GM23248 (cell line): ENCODE measurements around the gene KRTAP10-3. TPM values are rescaled to one million over a fixed set of nuclear protein-coding genes. Genes with fewer than 3 reads are reported as not detected.

Experiments
- DNase-seq: peaks from one replicate; pipeline ENCODE4 v3.0.0-alpha.2; 2015
- H2AFZ ChIP-seq: fragments of 200-600 bp; sonication (generic); 2 replicates; pipeline ENCODE4 v1.6.1; 2016; ENCODE audit warnings: antibody characterized with exemption
- H3F3A ChIP-seq: fragments of 200-600 bp; sonication (generic); 2 replicates; pipeline ENCODE4 v1.6.1; 2016; ENCODE audit warnings: mild to moderate bottlenecking, antibody characterized with exemption, mixed run types; ENCODE audit not compliant: insufficient read depth
- H3K27ac ChIP-seq: fragments of 200-600 bp; sonication (generic); 2 replicates; pipeline ENCODE4 v1.5.1; 2016; ENCODE audit warnings: mild to moderate bottlenecking
- H3K27me3 ChIP-seq: fragments of 200-600 bp; sonication (generic); replicated peaks from 2 replicates; pipeline ENCODE4 v1.6.1; 2016; ENCODE audit warnings: mild to moderate bottlenecking; ENCODE audit not compliant: insufficient read depth
- H3K36me3 ChIP-seq: fragments of 200-600 bp; sonication (generic); 2 replicates; pipeline ENCODE4 v1.6.1; 2016; ENCODE audit warnings: low read depth, mild to moderate bottlenecking
- H3K4me1 ChIP-seq: fragments of 200-600 bp; sonication (generic); 2 replicates; pipeline ENCODE4 v1.6.1; 2016; ENCODE audit warnings: mild to moderate bottlenecking; ENCODE audit not compliant: insufficient read depth
- H3K4me2 ChIP-seq: fragments of 200-600 bp; sonication (generic); one replicate; pipeline ENCODE4 v1.6.1; 2016; ENCODE audit warnings: mild to moderate bottlenecking; ENCODE audit not compliant: unreplicated experiment
- H3K4me3 ChIP-seq: fragments of 200-600 bp; sonication (generic); 2 replicates; pipeline ENCODE4 v1.5.1; 2016; ENCODE audit warnings: mild to moderate bottlenecking
- H3K79me2 ChIP-seq: fragments of 200-600 bp; sonication (generic); 2 replicates; pipeline ENCODE4 v1.6.1; 2016; ENCODE audit warnings: mild to moderate bottlenecking; ENCODE audit not compliant: insufficient read depth
- H3K9ac ChIP-seq: fragments of 200-600 bp; sonication (generic); 2 replicates; pipeline ENCODE4 v1.6.1; 2016; ENCODE audit warnings: mild to moderate bottlenecking
- H3K9me2 ChIP-seq: fragments of 200-600 bp; sonication (generic); 2 replicates; pipeline ENCODE4 v1.6.1; 2016; ENCODE audit warnings: mixed run types, mild to moderate bottlenecking, moderate library complexity; ENCODE audit not compliant: insufficient read depth
- H3K9me3 ChIP-seq: fragments of 200-600 bp; sonication (generic); one replicate; pipeline ENCODE4 v1.6.1; 2017; ENCODE audit warnings: low read depth
- H4K20me1 ChIP-seq: fragments of 200-600 bp; sonication (generic); 2 replicates; pipeline ENCODE4 v1.6.0; 2016; ENCODE audit not compliant: insufficient read depth
- EZH2 ChIP-seq: fragments of 200-600 bp; sonication (generic); IDR thresholded peaks from 2 replicates; pipeline ENCODE4 v1.6.1; 2018; ENCODE audit warnings: antibody characterized with exemption, mild to moderate bottlenecking; ENCODE audit not compliant: insufficient read depth, poor library complexity, severe bottlenecking
- EZH2phosphoT487 ChIP-seq: fragments of 200-600 bp; sonication (generic); IDR thresholded peaks from 2 replicates; pipeline ENCODE4 v1.6.1; 2018; ENCODE audit warnings: antibody characterized with exemption, moderate library complexity, mild to moderate bottlenecking, low read depth; ENCODE audit not compliant: insufficient read depth
- WGBS, 2 experiments: methylation state at CpG; one replicate each; pipeline ENCODE4 v1.1.6; 2015 to 2017; ENCODE audit warnings: low lambda C conversion rate in 2 of 2, low coverage in 1 of 2; ENCODE audit errors: missing lambda C conversion rate in 2 of 2; 5-methylcytosine and 5-hydroxymethylcytosine counted together
- in situ Hi-C: fragments of 300-500 bp; cut with MboI; formaldehyde crosslinking; loops from 2 replicates; pipeline ENCODE4 v1.15.0; 2020
- polyA plus RNA-seq: library from polyadenylated mRNA; unstranded; fragments of >200 nt; fragmentation: Nextera tagmentation; extraction: Ambion mirVana; gene quantifications from 2 replicates; pipeline ENCODE4 v1.2.1, GENCODE V29; 2016
- total RNA-seq: library from RNA; depleted of rRNA; stranded (reverse); fragments of >200 nt; shearing (Covaris generic); gene quantifications from 2 replicates; pipeline ENCODE4 v1.2.3, GENCODE V29; 2014

The KRTAP10-3 gene
- total and polyA plus RNA-seq, 2 experiments from 2014 or later = not detected

DNA sequence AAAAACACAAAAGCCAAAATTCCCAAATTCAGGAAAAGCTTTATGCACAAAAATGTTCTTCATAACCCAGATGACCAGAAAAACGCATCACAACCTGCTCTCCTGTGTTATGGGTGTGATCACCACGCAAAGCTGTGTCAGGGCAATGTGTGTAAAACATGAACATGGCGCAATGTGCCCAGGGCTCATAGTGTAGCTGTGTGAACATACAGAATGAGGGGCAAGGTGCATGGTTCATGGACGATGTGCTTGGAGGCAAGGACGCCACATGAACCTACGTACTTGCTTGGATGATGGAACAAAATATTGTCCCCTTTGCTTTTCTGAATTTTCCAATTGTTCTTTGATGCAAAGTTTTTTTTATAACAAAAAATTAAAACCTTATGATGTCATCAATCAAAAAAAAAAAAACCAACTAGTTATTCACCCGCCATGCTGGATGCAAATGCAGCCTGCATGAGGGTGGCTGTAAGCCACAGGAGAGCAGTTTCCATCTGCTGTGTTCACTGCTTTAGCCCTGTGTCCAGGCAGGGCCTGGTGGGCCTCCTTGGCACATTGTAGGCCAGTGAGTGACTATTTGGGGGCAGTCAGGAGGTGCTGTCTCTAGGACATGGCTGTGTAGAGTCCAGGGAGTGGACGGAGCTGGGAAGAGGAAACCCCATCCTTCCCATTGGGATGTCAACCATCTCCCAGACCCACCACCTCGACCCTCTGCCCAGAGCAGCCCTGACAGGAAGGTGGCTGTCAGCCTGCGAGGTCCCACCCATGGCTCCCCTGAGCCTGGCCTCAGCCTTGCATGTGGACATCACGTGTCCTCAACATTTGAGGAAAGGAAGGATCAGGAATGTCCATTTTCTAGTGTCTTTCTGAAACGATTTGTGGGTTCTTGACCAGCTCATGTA, 32.2 kb downstream of the KRTAP10-3 start:
- no peak overlapping the region for H3K9ac ChIP-seq
- no peaks in the 10 kb centered on the region for H3K9me2 ChIP-seq
- H3K79me2 ChIP-seq = no peaks in the 10 kb centered on the region
- WGBS, 2 experiments = 47 to 50% methylated on average over 12 of the region's 12 CpGs
- no peak overlapping the region for H3K4me3 ChIP-seq
- H3K27me3 ChIP-seq = no peaks in the 10 kb centered on the region
- no peak for TF ChIP-seq EZH2
- no peak for TF ChIP-seq EZH2phosphoT487
- no peaks in the 10 kb centered on the region for H3K9me3 ChIP-seq
- no peaks in the 10 kb centered on the region for H3K36me3 ChIP-seq
- in situ Hi-C loops = no loop called here
- H3K4me2 ChIP-seq = no peak overlapping the region
- H2AFZ ChIP-seq = no peak overlapping the region
- no peaks in the 10 kb centered on the region for H3F3A ChIP-seq
- H4K20me1 ChIP-seq = no peaks in the 10 kb centered on the region
- DNase-seq = no peak
- H3K27ac ChIP-seq = no peak overlapping the region
- H3K4me1 ChIP-seq = no peaks in the 10 kb centered on the region

DNA sequence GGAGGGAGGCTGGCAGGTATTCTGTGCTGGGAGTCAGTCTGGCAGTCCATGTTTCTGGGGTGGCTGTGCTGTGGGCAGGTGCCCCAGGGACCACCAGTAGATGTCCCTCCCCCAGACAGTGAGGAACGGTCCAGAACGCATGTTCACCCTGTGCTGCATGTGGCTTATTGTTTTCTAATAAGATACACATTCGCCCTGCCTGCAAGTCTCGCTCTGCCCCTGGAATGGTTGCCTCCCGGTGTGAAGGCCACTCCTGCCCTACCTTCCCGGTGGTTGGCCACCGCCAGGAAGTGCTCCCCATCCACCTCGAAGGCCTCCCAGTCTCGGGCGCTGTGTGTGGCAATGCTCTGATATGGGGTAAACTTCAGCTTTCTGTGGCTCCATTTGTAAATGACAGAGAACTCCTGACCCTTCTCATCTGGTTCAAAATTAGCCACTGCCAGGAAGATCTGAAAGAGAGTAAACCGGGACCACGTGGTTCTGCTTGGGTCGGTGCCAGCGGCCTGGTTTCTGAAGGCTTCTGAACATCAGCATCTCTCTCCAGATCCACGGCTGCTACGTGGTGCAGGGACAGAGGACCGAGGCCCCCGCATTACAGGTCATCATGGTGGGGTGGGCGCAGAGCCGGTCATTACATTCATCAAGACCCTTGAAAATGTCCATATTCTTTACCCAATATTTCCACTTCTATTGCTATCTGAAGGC, 33.1 kb downstream of the KRTAP10-3 start:
- Histone ChIP-seq H4K20me1 (no peaks in the 10 kb centered on the region), H3K4me1 (no peaks in the 10 kb centered on the region), H2AFZ (no peak overlapping the region), H3K9me3 (no peaks in the 10 kb centered on the region), H3K4me3 (no peak overlapping the region), H3K36me3 (no peaks in the 10 kb centered on the region), H3K27me3 (no peaks in the 10 kb centered on the region), H3K9ac (no peak overlapping the region), H3F3A (no peaks in the 10 kb centered on the region), H3K9me2 (no peaks in the 10 kb centered on the region), H3K27ac (no peak overlapping the region), H3K79me2 (no peaks in the 10 kb centered on the region), H3K4me2 (no peak overlapping the region)
- TF ChIP-seq EZH2phosphoT487 (no peak), EZH2 (no peak)
- DNase-seq = no peak
- WGBS, 2 experiments = 57 to 60% methylated on average over 19 to 20 of the region's 20 CpGs
- in situ Hi-C loops = no loop called here

DNA sequence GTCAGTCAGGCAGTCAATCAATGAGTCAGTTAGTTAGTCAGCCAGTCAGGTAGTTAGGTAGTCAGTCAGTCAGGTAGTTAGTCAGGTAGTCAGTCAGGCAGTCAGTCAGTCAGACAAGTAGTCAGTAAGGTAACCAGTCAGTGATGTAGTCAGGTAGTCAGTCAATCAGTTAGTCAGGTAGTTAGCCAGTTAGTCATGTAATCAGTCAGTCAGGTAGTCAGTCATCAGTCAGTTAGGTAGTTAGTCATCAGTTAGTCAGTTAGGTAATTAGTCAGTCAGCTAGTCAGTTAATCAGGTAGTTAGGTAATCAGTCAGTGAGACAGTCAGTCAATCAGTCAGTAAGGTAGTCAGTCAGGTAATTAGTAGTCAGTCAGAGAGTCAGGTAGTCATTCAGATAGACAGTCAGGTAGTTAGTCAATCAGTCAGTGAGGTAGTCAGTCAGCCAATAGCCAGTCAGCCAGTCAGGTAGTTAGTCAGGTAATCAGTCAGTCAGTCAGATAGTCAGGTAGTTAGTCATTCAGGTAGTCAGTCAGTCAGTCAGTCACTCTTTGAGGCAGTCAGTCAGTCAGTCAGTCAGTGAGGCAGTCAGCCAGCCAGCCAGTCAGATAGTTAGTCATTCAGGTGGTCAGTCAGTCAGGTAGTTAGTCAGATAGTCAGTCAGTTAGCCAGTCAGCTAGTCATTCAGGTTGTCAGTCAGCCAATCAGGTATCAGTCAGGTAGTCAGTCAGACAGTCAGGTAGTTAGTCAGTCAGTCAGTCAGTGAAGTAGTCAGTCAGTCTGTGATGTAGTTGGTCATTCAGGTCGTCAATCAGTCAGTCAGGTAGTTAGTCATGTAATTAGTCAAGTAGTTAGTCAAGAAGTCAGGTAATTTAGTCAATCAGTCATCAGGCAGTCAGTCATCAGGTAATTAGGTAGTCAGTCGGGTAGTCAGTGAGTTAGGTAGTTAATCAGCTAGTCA, 33.9 kb downstream of the KRTAP10-3 start:
- Histone ChIP-seq H3K4me2 (no peak overlapping the region), H3K36me3 (no peaks in the 10 kb centered on the region), H3K4me1 (no peaks in the 10 kb centered on the region), H3K9me3 (no peaks in the 10 kb centered on the region), H3K9ac (no peak overlapping the region), H3K27ac (no peak overlapping the region), H3K4me3 (no peak overlapping the region), H2AFZ (no peak overlapping the region), H3K27me3 (no peaks in the 10 kb centered on the region), H3F3A (no peaks in the 10 kb centered on the region), H3K9me2 (no peaks in the 10 kb centered on the region), H4K20me1 (no peaks in the 10 kb centered on the region), H3K79me2 (no peaks in the 10 kb centered on the region)
- TF ChIP-seq EZH2 (no peak), EZH2phosphoT487 (no peak)
- no peak for DNase-seq
- in situ Hi-C loops = loop anchor here (25.0 kb wide), 1 partner anchor 413 kb away; the partner anchor contains the start of gene SLX9
- WGBS, 2 experiments = 45 to 49% methylated on average over 2 of the region's 2 CpGs
